Right lobe of liver (tissue), 4 donors: Measurements from ENCODE around the gene WWP2.

Experiments used
- CTCF ChIP-seq, 4 donors: fragments of 200-600 bp in 3 of 4; fragments of 450-650 bp in 1 of 4; IDR thresholded peaks; one replicate each; pipeline versions ENCODE4 v1.5.1 to v1.8.0; 2016 to 2022; ENCODE audit warnings: antibody characterized with exemption in 4 of 4, mild to moderate bottlenecking in 2 of 4
- POLR2A ChIP-seq: fragments of 450-650 bp; IDR thresholded peaks from one replicate; pipeline ENCODE4 v1.6.1; 2017; ENCODE audit warnings: antibody characterized with exemption, mild to moderate bottlenecking
- donor health status: DM: no; HTN: no; CAD: no.
- donor health status: DM: no; HTN: no; CAD: no.
- donor health status: DM: no; HTN: yes; CAD: no.

GRCh38 chr16:69905171-69905555 is 143.0 kb downstream of the WWP2 start:
- no peak for TF ChIP-seq POLR2A
- TF ChIP-seq CTCF (IDR thresholded peaks at IDR 0.05) = no peak
